HG03066 (cell line): ENCODE measurements around the gene HCFC2.
A peak's percentile ranks its signal among the peaks of the same experiment; 100 is the strongest.

Experiments used
- ATAC-seq: cut with Tn5 transposase; IDR thresholded peaks from one replicate; pipeline ENCODE4 v1.9.1; 2021; ENCODE audit warnings: low read depth; ENCODE audit not compliant: unreplicated experiment

HCFC2 gene

GRCh38 chr12:104056419-104056972 is 7.8 kb upstream of the HCFC2 start:
- ATAC-seq: no peak

GRCh38 chr12:104057771-104058197 is 6.5 kb upstream of the HCFC2 start:
- ATAC-seq: no peak

- ATAC-seq: no peak
These were observed 5.5 kb upstream of the HCFC2 start for GRCh38 chr12:104058802-104059201.

GRCh38 chr12:104059963-104060362 is 4.4 kb upstream of the HCFC2 start:
- no peak for ATAC-seq

- ATAC-seq: no peak
These were observed 3.5 kb upstream of the HCFC2 start for GRCh38 chr12:104060791-104061190.

- ATAC-seq: peak; percentile 40
These were observed 660 bp upstream of the HCFC2 start for GRCh38 chr12:104063712-104064030.

- peak; percentile 10 for ATAC-seq
These were observed 604 bp downstream of the HCFC2 start for GRCh38 chr12:104064842-104065427.

- no peak for ATAC-seq
These were observed 7.8 kb downstream of the HCFC2 start for GRCh38 chr12:104072099-104072498.

GRCh38 chr12:104073699-104074098 is 9.4 kb downstream of the HCFC2 start:
- ATAC-seq: no peak

- no peak for ATAC-seq
These were observed 14.7 kb downstream of the HCFC2 start for GRCh38 chr12:104079024-104079423.

- no peak for ATAC-seq
These were observed 16.4 kb downstream of the HCFC2 start for GRCh38 chr12:104080764-104081163.

- ATAC-seq: peak; percentile 93
These were observed 19.6 kb downstream of the HCFC2 start for GRCh38 chr12:104083769-104084475.

GRCh38 chr12:104090685-104091084 is 26.4 kb downstream of the HCFC2 start:
- ATAC-seq: no peak

- ATAC-seq: no peak
These were observed 26.8 kb downstream of the HCFC2 start for GRCh38 chr12:104091136-104091535.

- no peak for ATAC-seq
These were observed 30.0 kb downstream of the HCFC2 start for GRCh38 chr12:104094284-104094683.

- ATAC-seq: no peak
These were observed 31.0 kb downstream of the HCFC2 start for GRCh38 chr12:104095289-104095688.

- ATAC-seq: no peak
These were observed 33.6 kb downstream of the HCFC2 start for GRCh38 chr12:104097954-104098353.

- no peak for ATAC-seq
These were observed 41.1 kb downstream of the HCFC2 start for GRCh38 chr12:104105461-104105860.

GRCh38 chr12:104106965-104107364 is 42.6 kb downstream of the HCFC2 start:
- ATAC-seq: no peak

GRCh38 chr12:104108755-104109445 is 44.6 kb downstream of the HCFC2 start:
- no peak for ATAC-seq

GRCh38 chr12:104109446-104110271 is 45.3 kb downstream of the HCFC2 start:
- no peak for ATAC-seq
